ENCODE measurements around the gene GSTP1.
"Not testable (repeated sequence)": the region's sequence is repeated elsewhere in the genome, so short reads cannot be mapped to it uniquely, and the experiment has no call there.

GSTP1 gene

DNA sequence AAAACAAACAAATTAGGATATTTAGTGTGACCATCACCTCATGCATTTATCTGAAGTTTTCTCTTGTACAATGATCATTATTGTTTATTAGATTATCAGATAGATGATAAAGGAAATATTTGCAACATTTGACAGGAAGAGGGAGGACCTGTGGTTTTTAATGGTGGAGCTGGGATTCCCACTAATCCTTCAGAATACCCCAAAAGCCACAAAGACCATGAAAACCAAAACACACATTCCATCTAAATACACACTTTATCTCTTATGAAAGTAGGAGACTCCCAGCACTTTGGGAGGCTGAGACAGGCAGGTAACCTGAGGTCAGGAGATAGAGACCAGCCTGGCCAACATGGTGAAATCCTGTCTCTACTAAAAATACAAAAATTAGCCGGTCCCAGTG is 15.5 kb downstream of the GSTP1 start:
- DNase-seq: no peak

DNA sequence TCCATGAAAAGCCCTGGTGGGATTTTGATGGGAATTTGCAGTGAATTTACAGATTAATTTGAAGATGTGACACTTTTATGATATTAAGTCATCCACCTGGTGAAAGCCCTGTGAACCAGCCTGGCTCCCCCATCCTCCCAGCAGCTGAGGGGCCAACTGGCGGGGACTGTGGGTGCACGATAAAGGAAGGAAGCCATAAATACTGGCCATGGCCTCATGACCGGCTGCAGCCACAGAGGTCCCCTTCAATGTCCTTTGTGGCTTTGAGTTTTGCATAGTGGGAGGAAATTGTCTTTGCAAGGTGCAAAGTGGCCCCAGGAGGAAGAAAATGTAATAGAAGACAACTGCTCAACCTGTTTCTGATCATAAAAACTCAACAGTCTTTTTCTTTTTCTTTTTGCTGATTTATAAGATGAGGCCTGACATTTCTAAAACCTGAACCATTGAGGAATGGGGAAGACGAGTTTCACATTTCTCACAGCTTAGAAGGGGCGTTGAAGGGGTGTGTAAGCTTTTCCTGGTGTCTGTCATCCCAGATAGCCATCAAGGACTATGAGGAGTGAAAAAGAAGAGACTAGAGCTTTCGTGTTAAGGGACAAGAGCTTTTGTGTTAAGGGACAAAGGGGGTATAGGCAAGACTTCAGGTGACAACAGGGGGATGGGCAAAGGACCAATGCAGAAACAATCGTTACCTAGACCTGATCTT is 16.9 kb downstream of the GSTP1 start:
- no peak for DNase-seq

DNA sequence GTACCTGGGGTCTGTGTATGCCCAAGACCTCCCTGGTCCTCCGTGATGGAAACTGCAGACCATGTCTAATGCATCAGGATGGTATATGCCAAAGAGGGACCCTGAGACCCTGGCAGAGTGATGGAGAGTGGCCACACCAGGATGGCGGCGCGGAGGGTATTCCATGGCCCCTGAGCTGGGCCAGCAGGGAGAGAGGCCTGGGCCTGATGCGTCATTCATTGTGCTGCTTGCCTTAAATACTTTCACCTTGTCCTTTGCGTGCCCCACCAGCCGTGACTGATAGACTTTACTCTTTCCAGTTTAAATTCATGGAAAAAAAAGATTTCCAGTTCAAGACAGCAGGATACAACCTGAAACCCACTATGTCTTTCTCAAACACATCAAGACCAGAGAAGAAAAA is 17.5 kb downstream of the GSTP1 start:
- DNase-seq: no peak

DNA sequence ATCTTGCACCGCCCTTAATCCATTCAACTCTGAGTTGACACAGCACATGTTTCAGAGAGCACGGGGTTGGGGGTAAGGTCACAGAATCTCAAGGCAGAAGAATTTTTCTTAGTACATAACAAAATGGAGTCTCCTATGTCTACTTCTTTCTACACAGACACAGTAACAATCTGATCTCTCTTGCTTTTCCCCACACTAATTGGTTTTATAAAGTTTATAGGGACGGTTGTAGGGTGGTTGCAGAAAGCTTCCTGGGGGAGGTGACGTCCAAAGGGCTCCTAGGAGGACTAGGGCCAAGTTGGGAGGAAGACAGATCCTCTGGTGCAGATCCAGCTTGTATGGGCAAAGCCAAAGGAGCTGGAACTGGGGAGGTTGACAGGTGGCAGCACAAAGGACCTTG is 20.5 kb downstream of the GSTP1 start:
- DNase-seq: not testable (repeated sequence)

DNA sequence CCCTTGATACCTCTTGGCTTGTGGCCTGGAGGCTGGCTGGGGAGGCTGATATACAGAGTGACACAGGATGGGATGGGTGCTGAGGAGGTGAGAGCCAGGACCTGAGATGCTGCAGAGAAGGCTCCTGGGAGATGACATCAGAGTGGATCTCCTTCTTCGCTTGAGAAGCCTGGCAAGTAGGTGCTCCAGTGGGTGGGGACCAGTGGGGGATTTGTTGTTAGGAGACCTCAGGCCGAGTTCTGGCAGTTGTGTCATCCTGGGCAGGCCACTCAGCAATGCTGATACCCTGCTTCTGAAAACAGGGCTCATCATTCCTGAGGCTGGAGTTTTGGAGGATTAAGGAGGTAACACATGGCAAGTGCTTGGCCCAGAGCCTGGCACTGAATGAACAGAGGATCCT is 21.2 kb downstream of the GSTP1 start:
- no peak for DNase-seq

DNA sequence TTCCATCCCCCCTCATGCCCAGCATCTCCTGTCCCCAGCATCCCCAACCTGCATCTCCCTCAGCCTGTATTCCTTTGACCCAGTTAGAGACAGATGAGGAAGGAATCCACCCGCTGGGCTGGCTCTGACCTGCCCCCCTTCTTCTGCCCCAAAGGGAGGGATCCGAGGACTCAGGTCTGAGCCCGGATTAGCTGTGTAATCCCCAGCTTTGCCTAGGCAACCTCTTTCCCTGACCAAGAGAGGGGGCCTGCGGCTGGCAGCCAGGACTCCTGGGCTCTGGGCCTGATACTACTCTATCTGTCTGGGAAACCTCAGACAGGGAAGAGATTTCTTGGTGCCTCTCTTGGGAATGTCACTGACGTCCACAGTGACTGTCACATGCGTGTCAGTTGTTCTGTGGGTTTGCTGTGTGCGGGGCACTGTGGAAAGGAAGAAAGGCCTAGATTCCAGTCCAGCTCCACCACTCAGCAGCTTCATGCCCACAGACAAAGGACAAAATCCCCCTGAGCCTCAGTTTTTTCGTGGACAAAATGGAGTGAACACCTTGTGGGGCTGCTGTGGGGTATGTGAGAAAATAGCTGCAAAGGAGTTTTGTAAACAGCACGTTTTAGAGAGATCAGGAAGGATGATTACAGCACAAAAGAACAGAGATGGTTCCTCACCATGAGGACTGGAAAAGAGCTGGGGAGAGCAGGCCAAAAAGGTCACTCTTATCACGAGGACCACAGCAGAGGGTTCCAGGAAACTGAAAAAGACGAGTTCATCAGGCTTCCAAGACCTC is 21.8 kb downstream of the GSTP1 start:
- DNase-seq: no peak

DNA sequence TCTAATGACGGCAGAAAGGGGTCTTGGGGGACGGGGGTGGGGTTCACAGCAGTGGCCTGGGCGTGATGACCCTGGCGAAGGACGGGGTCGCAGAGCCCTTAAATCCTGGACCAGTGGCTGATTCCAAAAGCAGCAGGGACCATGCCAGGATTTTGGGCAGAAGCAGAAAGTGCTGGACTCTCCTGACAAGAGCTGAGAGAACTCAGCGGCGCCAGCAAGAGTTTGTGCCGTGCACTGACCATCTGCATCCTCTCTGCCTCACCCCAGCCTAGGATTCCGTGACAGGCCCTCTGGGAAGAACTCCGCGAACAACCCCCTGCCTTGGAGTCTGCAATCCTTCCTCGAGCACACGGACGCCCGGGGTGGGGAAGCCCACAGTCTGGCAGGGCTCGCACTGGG is 22.5 kb downstream of the GSTP1 start:
- DNase-seq: no peak

DNA sequence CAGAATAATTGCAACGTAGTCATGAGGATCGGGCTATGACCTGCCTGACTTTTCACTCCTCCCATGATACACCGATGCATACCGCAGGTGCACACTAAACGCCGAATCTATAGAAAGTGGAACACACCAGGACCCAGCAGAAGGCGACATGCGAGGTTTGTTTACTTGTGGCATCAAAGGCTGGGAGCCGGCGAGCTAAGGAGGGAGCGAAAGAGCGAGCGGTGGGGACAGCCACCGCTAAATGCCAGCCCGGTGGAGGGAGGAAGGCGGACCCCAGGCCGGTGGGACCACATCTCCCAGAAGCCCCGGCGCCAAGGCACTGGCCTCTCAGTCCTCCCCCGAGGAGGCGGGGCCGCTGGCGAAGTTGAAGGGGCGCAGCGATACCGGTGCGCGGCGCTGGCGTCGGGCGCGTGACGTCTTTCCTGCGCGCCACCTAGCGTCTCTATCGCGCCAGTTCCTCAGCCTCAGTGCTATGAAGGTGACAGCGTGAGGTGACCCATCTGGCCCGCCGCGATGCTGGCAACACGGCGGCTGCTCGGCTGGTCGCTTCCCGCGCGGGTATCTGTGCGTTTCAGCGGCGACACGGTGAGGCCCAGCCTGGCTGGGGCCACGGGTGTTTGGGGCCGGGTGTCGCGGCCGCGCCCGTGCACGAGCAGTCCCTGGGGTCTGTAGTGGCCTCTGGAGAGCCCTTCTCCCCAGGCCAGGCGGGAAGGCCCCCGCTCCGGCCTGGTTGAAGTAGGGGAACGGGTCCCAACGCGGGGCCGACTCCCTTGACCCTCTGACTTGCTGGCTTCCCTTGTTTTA is 23.1 kb downstream of the GSTP1 start, which contains the start of gene NDUFV1:
NDUFV1 (plus strand) TSS at position 445 of the 804 bp plus-strand sequence; CDS start at position 514, 69 bp downstream.
- peak; percentile 93 for DNase-seq

DNA sequence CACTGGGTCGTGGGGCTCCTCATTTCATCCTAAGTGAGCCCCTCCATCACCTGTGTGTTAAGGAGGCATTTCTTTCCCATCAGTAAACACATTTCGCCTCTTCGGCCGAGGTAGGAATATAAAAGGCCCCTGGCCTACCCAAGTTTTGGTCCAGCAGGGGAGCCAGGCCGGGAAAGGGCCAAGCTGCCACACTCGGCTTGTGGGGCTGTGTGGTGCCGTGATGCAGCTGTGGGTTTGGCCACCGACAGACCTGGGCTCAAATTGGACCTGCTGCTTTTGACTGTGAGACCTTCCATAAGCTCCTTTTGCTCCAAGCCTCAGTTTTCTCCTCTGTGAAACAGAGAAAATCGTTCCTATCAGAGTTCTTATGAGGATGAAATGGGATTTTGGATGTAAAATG is 23.9 kb downstream of the GSTP1 start:
- no peak for DNase-seq

DNA sequence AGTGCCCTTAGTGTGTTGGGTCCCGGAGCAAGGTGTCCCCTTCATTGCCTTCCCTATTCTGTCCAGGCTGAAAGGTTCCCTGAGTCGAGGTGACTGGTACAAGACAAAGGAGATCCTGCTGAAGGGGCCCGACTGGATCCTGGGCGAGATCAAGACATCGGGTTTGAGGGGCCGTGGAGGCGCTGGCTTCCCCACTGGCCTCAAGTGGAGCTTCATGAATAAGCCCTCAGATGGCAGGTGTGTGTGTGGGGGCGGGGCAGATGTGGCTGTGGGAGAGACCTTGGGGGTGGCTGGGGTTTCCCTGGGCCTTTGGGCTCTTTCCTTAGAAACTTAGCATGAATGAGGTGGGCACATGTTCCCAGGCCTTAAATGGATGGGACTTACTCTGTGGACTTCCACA is 24.9 kb downstream of the GSTP1 start:
- DNase-seq: no peak

DNA sequence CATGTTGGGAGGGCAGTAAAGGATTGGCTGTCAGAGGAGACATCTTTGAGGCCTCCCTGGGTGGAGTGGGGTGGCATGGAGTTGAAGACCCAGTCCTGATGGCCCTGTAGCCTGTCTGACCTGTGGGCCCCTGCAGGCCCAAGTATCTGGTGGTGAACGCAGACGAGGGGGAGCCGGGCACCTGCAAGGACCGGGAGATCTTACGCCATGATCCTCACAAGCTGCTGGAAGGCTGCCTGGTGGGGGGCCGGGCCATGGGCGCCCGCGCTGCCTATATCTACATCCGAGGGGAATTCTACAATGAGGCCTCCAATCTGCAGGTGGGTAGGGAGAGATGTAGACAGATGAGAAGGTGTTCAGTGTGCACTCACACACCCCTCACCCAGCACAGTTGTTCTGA is 25.7 kb downstream of the GSTP1 start:
- DNase-seq: no peak

DNA sequence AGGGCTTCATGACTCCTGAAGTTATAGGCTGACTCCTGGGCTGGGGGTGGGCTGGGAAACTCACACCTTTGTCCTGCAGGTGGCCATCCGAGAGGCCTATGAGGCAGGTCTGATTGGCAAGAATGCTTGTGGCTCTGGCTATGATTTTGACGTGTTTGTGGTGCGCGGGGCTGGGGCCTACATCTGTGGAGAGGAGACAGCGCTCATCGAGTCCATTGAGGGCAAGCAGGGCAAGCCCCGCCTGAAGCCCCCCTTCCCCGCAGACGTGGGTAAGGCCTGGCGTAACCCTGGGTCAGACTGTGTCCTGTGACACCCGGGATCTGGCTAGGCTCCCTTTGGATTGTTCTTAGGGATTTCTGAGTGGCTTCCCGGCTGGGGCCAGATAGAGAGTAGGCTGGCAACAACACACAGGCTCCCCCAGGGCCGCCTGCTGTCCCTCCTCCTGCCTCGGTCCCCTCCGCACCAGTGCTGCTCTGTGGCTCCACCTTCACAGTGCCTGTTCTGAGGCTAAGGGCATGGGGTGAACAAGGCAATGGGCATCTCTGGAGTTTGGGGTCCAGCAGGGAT is 26.8 kb downstream of the GSTP1 start:
- no peak for DNase-seq

DNA sequence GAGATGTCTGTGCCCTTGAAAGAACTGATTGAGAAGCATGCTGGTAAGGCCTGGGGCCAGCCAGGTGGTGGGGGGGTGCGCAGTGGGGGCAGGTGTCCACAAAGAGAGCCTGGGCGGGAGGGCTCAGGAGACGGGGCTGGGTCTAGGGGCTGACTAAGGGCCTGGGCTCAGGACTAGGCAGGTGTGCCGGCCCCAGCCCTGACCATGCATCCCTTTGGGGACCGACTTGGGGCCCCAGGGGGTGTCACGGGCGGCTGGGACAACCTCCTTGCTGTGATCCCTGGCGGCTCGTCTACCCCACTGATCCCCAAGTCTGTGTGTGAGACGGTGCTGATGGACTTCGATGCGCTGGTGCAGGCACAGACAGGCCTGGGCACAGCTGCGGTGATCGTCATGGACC is 27.6 kb downstream of the GSTP1 start:
- no peak for DNase-seq

DNA sequence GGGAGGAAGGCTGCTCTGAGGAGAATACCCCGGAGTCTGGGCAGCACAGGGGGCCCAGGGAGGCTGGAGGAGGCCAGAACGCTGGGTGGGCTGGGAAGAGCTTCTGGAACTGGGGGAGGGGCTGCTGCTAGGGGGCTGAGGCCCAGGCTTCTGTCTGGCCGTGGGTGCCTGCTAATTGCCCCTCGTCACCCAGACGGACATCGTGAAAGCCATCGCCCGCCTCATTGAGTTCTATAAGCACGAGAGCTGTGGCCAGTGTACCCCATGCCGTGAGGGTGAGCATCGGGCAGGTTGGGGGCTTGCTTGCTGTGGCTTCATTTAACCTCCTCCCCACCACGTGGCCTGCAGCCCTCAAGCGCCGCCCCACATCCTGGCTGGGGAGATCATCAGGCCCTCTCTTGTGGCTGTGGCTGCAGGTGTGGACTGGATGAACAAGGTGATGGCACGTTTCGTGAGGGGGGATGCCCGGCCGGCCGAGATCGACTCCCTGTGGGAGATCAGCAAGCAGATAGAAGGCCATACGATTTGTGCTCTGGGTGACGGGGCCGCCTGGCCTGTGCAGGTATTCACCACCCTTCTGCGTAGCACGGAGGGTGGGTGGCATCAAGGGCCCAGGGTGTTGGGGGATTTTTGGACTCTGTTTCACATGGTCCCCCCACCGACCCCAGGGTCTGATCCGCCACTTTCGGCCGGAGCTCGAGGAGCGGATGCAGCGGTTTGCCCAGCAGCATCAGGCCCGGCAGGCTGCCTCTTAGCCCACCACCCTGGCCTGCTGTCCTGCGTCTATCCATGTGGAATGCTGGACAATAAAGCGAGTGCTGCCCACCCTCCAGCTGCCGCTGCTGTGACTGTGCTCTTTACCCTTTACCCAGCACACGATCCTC is 28.3 kb downstream of the GSTP1 start:
- DNase-seq: no peak

DNA sequence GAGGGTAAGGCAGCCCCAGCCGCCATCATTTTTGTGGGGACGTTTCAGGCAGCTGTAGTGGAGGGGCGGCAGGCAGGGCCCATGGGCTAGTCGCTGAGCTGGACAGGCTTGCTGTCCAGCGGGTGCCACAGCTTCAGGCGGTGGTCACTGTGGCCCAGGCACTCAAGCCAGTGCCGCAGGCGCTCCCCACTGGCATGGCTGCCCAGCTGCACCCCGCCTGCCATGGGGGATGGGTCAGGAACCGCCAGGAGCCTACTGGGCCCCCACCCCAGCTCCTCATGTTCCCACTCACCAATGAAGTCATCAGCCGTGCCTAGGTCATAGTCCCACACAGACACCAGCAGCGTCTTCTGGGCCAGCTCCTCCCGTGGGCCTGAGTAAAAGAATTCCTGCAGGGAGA is 29.1 kb downstream of the GSTP1 start:
- DNase-seq: no peak

DNA sequence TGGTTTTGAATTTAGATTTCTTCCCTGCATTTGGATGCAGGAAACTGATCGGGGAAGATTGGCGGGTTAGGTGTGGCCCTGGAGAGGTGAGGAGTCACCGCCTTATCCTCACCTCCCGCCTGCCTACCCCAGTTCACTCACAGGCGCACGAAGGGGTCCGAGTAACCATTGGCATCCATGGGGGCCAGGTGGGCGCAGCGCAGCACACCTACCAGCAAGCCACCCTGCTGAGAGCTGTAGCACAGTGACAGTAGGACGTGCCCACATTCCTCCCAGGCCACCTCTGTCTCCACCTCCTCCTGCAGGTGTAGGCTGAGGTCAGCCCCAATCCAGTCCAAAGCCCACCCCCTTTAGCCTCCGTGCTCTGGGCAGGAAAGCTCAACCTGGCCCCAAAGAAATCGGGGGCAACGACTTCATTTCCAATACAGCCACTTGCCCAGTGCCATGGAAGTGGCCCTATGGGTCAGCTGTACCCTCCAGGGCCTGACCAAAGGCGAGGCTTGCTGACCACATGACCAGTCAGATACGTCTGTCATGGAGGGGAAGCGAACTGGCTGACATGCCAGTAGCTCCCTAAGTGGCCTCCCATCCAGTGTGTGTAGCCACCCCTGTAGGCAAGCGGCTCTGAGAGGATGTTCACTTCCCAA is 29.8 kb downstream of the GSTP1 start:
- DNase-seq: no peak

DNA sequence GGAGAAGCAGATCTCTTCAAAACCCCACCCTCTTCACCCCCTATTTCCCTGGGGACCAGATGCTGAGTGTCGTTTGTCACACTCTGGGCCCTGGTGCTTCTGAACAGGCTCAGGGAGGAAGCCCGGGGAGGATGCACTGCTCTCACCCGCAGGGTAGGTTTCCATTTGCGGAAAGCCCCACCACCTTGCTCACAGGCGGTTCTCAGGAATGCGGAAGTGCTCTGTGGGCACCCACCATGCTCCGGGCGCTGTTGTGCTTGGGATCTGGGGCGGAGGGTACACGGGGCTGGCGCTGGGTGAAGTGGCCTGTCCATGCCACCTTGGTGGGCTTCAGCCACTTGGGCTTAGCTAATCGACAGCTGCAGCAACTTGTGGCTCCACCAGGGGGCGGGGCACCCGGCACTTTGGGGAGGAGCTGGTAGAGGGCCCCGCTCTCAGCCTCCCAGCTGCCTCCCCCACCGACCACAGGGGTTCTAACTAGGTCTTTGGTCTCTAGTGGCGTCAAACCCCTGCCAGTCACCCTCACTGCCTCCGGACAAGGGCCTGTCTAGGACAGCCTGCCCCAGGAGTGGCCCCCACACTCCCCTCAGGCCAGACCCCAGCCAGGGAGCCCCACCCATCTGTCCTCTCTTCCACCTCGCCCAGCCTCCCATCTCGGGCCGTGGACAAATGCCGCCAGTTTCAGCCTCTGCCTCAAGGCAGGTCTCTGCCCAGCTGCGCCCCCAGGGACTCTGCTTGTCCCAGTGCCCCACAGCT is 30.5 kb downstream of the GSTP1 start:
- DNase-seq: peak; percentile 4

DNA sequence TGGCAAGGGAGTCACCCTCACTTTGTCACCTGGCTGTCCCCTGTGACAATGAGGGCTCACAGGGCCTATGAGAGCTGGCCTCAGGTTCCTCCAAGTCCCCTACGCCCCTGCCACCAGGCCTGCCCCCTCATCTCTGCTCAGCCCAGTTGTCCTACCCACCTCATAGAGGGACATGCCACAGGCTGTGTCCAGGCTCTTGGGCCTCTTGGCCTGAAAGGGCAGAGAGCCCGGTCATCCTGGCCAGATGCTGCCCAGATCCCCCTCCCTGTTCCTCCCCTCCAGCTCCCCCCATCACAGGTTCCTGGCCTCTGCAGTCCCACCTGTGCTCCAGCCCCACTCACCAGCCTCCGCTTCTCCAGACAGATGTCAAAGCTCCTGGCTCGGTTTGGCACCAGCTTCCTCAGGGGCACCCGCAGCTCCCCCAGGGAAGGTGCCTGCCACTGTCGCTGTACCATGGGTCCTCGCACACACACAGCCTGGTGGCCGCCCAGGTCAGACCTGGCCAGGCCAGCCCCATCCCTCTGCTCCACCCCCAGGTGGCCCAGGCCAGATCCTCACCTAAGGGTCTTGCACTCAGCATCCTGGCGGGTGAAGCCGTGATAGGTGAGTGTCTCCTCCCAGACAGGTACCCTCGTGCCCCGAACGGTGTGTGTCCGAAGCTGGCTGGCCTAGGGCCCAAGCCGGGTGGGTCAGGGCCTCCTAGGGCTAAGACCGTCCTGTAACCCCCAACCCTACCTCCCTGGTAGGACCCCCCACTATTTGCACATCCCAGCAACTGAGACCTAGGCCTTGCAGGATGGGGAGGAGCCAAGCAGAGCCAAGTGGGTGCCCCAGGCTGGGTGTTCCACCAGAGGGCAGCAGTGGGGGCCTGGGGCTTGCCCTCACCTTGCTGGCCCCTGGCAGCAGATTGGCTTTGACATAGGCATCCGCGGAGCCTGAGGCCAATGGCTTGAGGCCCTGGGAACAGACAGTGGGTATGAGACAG is 31.4 kb downstream of the GSTP1 start:
- peak; percentile 45 for DNase-seq

DNA sequence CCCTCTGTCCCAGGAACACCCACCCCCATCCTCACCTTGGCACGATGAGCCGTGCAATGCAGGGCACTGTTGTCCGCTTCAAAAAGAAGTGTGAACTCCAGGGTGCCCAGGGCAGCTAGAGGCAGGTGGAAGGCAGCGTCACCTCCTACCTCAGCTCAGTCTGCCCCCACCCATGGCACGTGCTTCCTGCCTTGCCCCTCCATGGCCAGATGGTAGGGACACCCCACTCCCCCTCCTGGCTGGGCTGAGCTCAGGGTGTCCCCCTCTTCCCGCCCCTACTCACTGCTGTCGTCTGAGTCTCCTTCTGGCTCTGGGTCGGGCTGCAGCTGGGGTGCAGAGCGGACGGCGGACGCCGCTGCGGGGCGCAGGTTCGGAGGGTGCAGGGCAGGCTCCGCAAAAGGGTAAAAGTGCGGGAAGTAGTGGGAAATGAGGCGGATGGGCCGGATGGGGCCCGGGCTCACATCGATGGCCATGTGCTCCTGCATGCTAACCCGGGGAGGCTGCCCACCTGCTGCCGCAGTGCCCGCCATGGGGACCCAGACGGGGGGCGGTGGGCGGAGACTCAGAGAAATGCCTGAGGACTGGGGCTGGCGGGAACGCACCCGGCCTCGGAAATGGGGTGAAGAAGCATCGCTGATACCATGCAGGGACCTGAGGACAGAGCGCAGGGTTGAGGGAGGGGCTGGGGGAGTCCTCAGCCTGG is 32.3 kb downstream of the GSTP1 start:
- DNase-seq: peak; percentile 63
